ENCODE measurements around the gene C11orf24. TPM values are rescaled to one million over a fixed set of nuclear protein-coding genes. Genes with fewer than 3 reads are reported as not detected.

Gene C11orf24
- 24.7 TPM for polyA plus RNA-seq (ENCODE audit: insufficient read length)
- long read RNA-seq, donor 1, transcript C11orf24-201 (4 exons, 2,063 nt): major isoform, 7 of 14 reads
- long read RNA-seq, donor 1, partial matches to known transcripts: 6 of 14 reads
- long read RNA-seq, donor 1, other reads (novel, unspliced or antisense): 0 of 14 reads
- long read RNA-seq, donor 2, transcript C11orf24-201 (4 exons, 2,063 nt): major isoform, 8 of 8 reads
- long read RNA-seq, donor 2, partial matches to known transcripts: 0 of 8 reads
- long read RNA-seq, donor 2, other reads (novel, unspliced or antisense): 0 of 8 reads
- long read RNA-seq, donor 3, transcript C11orf24-201 (4 exons, 2,063 nt): major isoform, 9 of 18 reads
- long read RNA-seq, donor 3, partial matches to known transcripts: 9 of 18 reads
- long read RNA-seq, donor 3, other reads (novel, unspliced or antisense): 0 of 18 reads
- long read RNA-seq, donor 4: 0 reads
- long read RNA-seq, donor 5, transcript C11orf24-201 (4 exons, 2,063 nt): major isoform, 9 of 12 reads
- long read RNA-seq, donor 5, partial matches to known transcripts: 0 of 12 reads
- long read RNA-seq, donor 5, other reads (novel, unspliced or antisense): 0 of 12 reads
- long read RNA-seq, donor 6, transcript C11orf24-201 (4 exons, 2,063 nt): major isoform, 8 of 13 reads
- long read RNA-seq, donor 6, partial matches to known transcripts: 5 of 13 reads
- long read RNA-seq, donor 6, other reads (novel, unspliced or antisense): 0 of 13 reads
- long read RNA-seq, donor 7, transcript C11orf24-201 (4 exons, 2,063 nt): major isoform, 6 of 10 reads
- long read RNA-seq, donor 7, partial matches to known transcripts: 0 of 10 reads
- long read RNA-seq, donor 7, other reads (novel, unspliced or antisense): 0 of 10 reads
- long read RNA-seq, donor 8, transcript C11orf24-201 (4 exons, 2,063 nt): major isoform, 5 of 6 reads
- long read RNA-seq, donor 8, partial matches to known transcripts: 0 of 6 reads
- long read RNA-seq, donor 8, other reads (novel, unspliced or antisense): 0 of 6 reads

GRCh38 chr11:68271781-68272608 is at the start of gene C11orf24:
C11orf24 (minus strand) TSS chr11:68271973; CDS start chr11:68263767, 8,206 bp downstream.
- peak; percentile 94 for DNase-seq

GRCh38 chr11:68317147-68317785 is 45.5 kb upstream of the C11orf24 start:
- DNase-seq: no peak

- no peak for DNase-seq
These were observed 43.6 kb upstream of the C11orf24 start for GRCh38 chr11:68315171-68315920.

GRCh38 chr11:68314203-68315170 is 42.7 kb upstream of the C11orf24 start:
- no peak for DNase-seq

- DNase-seq: no peak
These were observed 41.9 kb upstream of the C11orf24 start for GRCh38 chr11:68313574-68314202.

GRCh38 chr11:68312780-68313573 is 41.2 kb upstream of the C11orf24 start:
- DNase-seq: no peak

GRCh38 chr11:68312117-68312779 is 40.5 kb upstream of the C11orf24 start, which contains the start of gene LRP5:
LRP5 (plus strand) TSS chr11:68312591; CDS start chr11:68312715, 124 bp downstream.
- DNase-seq: no peak

- no peak for DNase-seq
These were observed 39.7 kb upstream of the C11orf24 start for GRCh38 chr11:68311160-68312116.

GRCh38 chr11:68309621-68310185 is 37.9 kb upstream of the C11orf24 start:
- no peak for DNase-seq

- no peak for DNase-seq
These were observed 36.3 kb upstream of the C11orf24 start for GRCh38 chr11:68308068-68308467.

GRCh38 chr11:68306636-68307035 is 34.9 kb upstream of the C11orf24 start:
- no peak for DNase-seq

- DNase-seq: no peak
These were observed 32.4 kb upstream of the C11orf24 start for GRCh38 chr11:68303982-68304780.

GRCh38 chr11:68303083-68303482 is 31.3 kb upstream of the C11orf24 start:
- no peak for DNase-seq

- DNase-seq: no peak
These were observed 30.9 kb upstream of the C11orf24 start for GRCh38 chr11:68302670-68303069.

- DNase-seq: no peak
These were observed 30.5 kb upstream of the C11orf24 start for GRCh38 chr11:68302256-68302655.
